ENCODE results near the gene SLC39A7.

DNA sequence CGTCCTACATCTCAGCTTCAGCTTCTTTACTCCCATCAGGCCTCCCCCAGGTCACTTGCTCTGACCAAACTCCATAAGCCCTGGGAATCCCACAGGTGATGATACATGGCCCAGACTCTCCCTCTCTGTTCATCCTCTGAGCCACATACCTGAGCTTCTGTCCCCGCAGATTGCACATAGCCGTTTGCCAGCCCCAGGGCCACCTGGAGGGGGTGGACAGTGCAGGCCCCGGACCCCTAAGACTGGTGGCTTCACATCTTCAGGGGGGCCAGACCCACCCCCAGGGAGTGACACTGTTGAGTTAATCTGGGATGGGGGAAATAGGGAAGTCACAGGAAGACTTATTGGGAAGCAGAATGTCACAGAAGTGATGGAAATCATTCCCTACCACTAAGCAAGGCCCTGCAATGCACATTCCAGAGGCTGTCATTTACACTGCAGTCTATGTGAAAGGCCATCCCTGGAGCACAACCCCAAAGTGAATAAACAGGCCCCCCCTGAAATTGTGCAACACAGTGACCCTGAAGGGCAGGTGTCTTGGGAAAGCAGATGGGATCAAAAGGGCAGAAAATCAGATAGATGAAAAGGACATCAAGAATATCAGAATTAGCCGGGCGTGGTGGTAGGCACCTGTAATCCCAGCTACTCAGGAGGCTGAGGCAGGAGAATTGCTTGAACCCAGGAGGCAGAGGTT lies 2.4 kb upstream of the SLC39A7 start:
- no peak for TF ChIP-seq POLR2AphosphoS5 (IDR thresholded peaks at IDR 0.05; ENCODE audit: low read depth)
- no peak for TF ChIP-seq GABPA (IDR thresholded peaks at IDR 0.05; ENCODE audit: low read depth)

All from HL-60 (cell line).